Measurements from ENCODE around the gene ADGRB3. TPM values are rescaled to one million over a fixed set of nuclear protein-coding genes. Genes with fewer than 3 reads are reported as not detected.
"Not testable (repeated sequence)": the region's sequence is repeated elsewhere in the genome, so short reads cannot be mapped to it uniquely, and the experiment has no call there.

The ADGRB3 gene
- total RNA-seq, 1 donor from 2014 or later = 14.9 TPM

GRCh38 chr6:68658338-68658737, 23.3 kb downstream of the ADGRB3 start:
- peaks cover 3% of the 10 kb centered on the region for H3K27me3 Mint-ChIP-seq (ENCODE audit: low read depth)
- no peak for DNase-seq (ENCODE audit: low spot score in 2 of 2, unreplicated experiment in 2 of 2)
- H3K27ac Mint-ChIP-seq = no peak overlapping the region
- no peak for TF ChIP-seq CTCF (IDR thresholded peaks at IDR 0.05; ENCODE audit: unreplicated experiment)
- H3K4me1 Mint-ChIP-seq = peaks cover 8% of the 10 kb centered on the region
- no peak overlapping the region for H3K4me3 Mint-ChIP-seq
- H3K36me3 Mint-ChIP-seq = no peaks in the 10 kb centered on the region
- no peaks in the 10 kb centered on the region for H3K9me3 Mint-ChIP-seq

GRCh38 chr6:68673255-68673654, 38.2 kb downstream of the ADGRB3 start:
- no peak overlapping the region for H3K27ac Mint-ChIP-seq
- peaks cover 4% of the 10 kb centered on the region for H3K4me1 Mint-ChIP-seq
- no peaks in the 10 kb centered on the region for H3K9me3 Mint-ChIP-seq
- no peak for DNase-seq (ENCODE audit: low spot score in 2 of 2, unreplicated experiment in 2 of 2)
- H3K36me3 Mint-ChIP-seq = no peaks in the 10 kb centered on the region
- peaks cover 21% of the 10 kb centered on the region for H3K27me3 Mint-ChIP-seq (ENCODE audit: low read depth)
- H3K4me3 Mint-ChIP-seq = no peak overlapping the region
- TF ChIP-seq CTCF (IDR thresholded peaks at IDR 0.05; ENCODE audit: unreplicated experiment) = no peak

- Mint-ChIP-seq H3K27ac (no peak overlapping the region), H3K36me3 (no peaks in the 10 kb centered on the region), H3K27me3 (ENCODE audit: low read depth) (peaks cover 11% of the 10 kb centered on the region), H3K9me3 (no peaks in the 10 kb centered on the region), H3K4me3 (no peak overlapping the region), H3K4me1 (peaks cover 4% of the 10 kb centered on the region)
- DNase-seq (ENCODE audit: low spot score in 2 of 2, unreplicated experiment in 2 of 2) = no peak
- TF ChIP-seq CTCF (IDR thresholded peaks at IDR 0.05; ENCODE audit: unreplicated experiment) = no peak
Measured at GRCh38 chr6:68675548-68675947, 40.5 kb downstream of the ADGRB3 start.

- not testable (repeated sequence) for H3K36me3 Mint-ChIP-seq; H3K9me3 Mint-ChIP-seq; H3K4me1 Mint-ChIP-seq; DNase-seq (ENCODE audit: low spot score in 2 of 2, unreplicated experiment in 2 of 2); H3K27ac Mint-ChIP-seq; H3K4me3 Mint-ChIP-seq; H3K27me3 Mint-ChIP-seq (ENCODE audit: low read depth)
Measured at GRCh38 chr6:68676094-68676493, 41.0 kb downstream of the ADGRB3 start.

DNA sequence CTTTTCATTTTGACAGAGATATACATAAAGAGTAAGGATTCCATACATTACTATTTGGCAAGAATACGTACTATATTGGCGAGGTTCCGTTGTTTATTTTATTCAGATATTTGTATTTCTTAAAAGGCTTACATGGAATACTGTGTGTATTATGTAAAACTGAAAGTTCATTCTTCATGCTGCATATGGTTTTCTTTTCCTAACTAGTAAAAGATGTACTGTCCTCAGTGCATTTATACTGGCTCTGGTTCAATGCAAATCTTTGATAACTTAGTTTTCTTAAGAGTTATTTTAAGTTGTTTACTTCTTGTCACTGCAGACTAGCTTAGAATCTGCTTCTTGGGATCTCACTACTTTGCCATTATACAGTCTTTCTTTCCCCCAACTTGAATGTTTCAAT, 42.0 kb downstream of the ADGRB3 start:
- DNase-seq (ENCODE audit: low spot score in 2 of 2, unreplicated experiment in 2 of 2) = no peak
- TF ChIP-seq CTCF (IDR thresholded peaks at IDR 0.05; ENCODE audit: unreplicated experiment) = no peak
- Mint-ChIP-seq H3K4me3 (no peak overlapping the region), H3K27me3 (ENCODE audit: low read depth) (peaks cover 3% of the 10 kb centered on the region), H3K9me3 (no peaks in the 10 kb centered on the region), H3K27ac (no peak overlapping the region), H3K4me1 (peaks cover 4% of the 10 kb centered on the region), H3K36me3 (no peaks in the 10 kb centered on the region)

DNA sequence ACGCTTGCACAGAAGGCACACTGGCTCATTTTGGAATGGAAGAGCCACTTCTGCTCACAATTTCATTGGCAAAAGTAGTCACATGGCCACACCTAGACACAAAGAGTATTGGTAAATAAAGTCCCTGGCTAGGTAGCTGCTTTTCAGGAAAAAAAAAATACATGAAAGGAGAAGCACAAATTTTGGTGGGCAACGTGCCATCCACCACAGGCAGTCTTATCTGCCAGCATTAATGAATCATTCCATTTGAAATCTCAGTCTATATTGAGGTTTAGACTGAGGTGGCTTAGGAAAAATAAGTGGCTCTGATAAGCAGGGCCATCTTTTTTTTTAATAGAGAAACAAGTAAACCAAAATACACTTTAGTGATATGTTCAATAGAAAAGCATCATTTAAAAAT, 44.3 kb downstream of the ADGRB3 start:
- DNase-seq (ENCODE audit: low spot score in 2 of 2, unreplicated experiment in 2 of 2) = no peak
- Mint-ChIP-seq H3K4me1 (no peaks in the 10 kb centered on the region), H3K4me3 (no peak overlapping the region), H3K36me3 (no peaks in the 10 kb centered on the region), H3K9me3 (no peaks in the 10 kb centered on the region), H3K27me3 (ENCODE audit: low read depth) (no peaks in the 10 kb centered on the region), H3K27ac (no peak overlapping the region)
- TF ChIP-seq CTCF (IDR thresholded peaks at IDR 0.05; ENCODE audit: unreplicated experiment) = no peak

Measured in mesothelial cell of epicardium (in vitro differentiated cells).